Kidney (tissue), 14 donors: Measurements from ENCODE around the gene TXLNG. TPM values are rescaled to one million over a fixed set of nuclear protein-coding genes. Genes with fewer than 3 reads are reported as not detected.

ENCODE experiments used
- DNase-seq, 5 donors: peaks; one replicate each; pipeline ENCODE4 v3.0.0-alpha.2; 2013 to 2020
- FAIRE-seq: peaks from 2 replicates; lab custom pipeline; 2012; peaks lifted over from hg19 to GRCh38; lab: Jason Lieb, UNC
- H3K27ac ChIP-seq, 2 donors: one replicate each; pipeline ENCODE4 v1.7.0; 2013; ENCODE audit warnings: low read depth in 2 of 2, low read length in 2 of 2, inconsistent platforms in 1 of 2
- H3K27me3 ChIP-seq: one replicate; pipeline ENCODE4 v1.7.1; 2013; ENCODE audit warnings: low read length, inconsistent platforms; ENCODE audit not compliant: control insufficient read depth, insufficient read depth
- H3K36me3 ChIP-seq, 3 donors: one replicate each; pipeline versions ENCODE4 v1.7.0 to v1.7.1; 2013; ENCODE audit warnings: low read length in 3 of 3, control low read depth in 1 of 3, inconsistent platforms in 1 of 3; ENCODE audit not compliant: insufficient read depth in 3 of 3, control insufficient read depth in 2 of 3
- H3K4me1 ChIP-seq, 3 donors: one replicate each; pipeline versions ENCODE4 v1.7.0 to v1.7.1; 2013; ENCODE audit warnings: low read length in 3 of 3, inconsistent platforms in 1 of 3, low read depth in 1 of 3; ENCODE audit not compliant: control insufficient read depth in 2 of 3, insufficient read depth in 2 of 3
- H3K4me3 ChIP-seq, 3 donors: one replicate each; pipeline versions ENCODE4 v1.7.0 to v1.8.1; 2013; ENCODE audit warnings: low read length in 3 of 3, control low read depth in 1 of 3, inconsistent platforms in 1 of 3
- H3K9ac ChIP-seq, 3 donors: one replicate each; pipeline versions ENCODE4 v1.7.0 to v1.7.1; 2013; ENCODE audit warnings: low read length in 3 of 3, control low read depth in 1 of 3, inconsistent platforms in 1 of 3
- H3K9me3 ChIP-seq, 3 donors: one replicate each; pipeline versions ENCODE4 v1.7.0 to v1.7.1; 2013; ENCODE audit warnings: low read length in 3 of 3, control low read depth in 1 of 3, inconsistent platforms in 1 of 3; ENCODE audit not compliant: control insufficient read depth in 2 of 3, insufficient read depth in 1 of 3
- CTCF ChIP-seq: IDR thresholded peaks from 3 replicates; pipeline ENCODE4 v1.5.1; 2012; ENCODE audit warnings: mild to moderate bottlenecking, moderate library complexity, borderline replicate concordance; ENCODE audit not compliant: insufficient read depth; ENCODE audit errors: extremely low read depth
- intact Hi-C: fragments of 100-400 bp; cut with DNase I; formaldehyde crosslinking; loops from one replicate; pipeline ENCODE4 v1.11.1; 2022
- polyA plus RNA-seq: library from polyadenylated mRNA; stranded (reverse); fragments of 350-450 nt; fragmentation: Illumina TruSeq; extraction: RNeasy Lipid Tissue Mini Kit (QIAGEN cat#74804); gene quantifications from one replicate; pipeline ENCODE4 v1.2.3, GENCODE V29; 2014; ENCODE audit warnings: low read depth, low replicate concordance; ENCODE audit not compliant: insufficient read depth
- total RNA-seq: library from RNA; stranded (reverse); fragmentation: NEBNext Ultra II Directional; extraction: Animal tissue kit (Norgen Biotek cat#: 25700); gene quantifications from one replicate; pipeline ENCODE4 v1.2.1, GENCODE V29; 2021
- donor health status: control.
- donor health status: control.
- donor health status: control.
- donor health status: control.
- donor health status: control.
- donor health status: DM: yes; HTN: yes; CAD: no.
- donor health status: Normal renal cell carcinoma (clear cell type).

TXLNG gene
- total and polyA plus RNA-seq, 2 donors from 2014 or later, result 5.9 to 12.3 TPM

- no peak for DNase-seq
- H3K27ac ChIP-seq, result peak overlapping the region in 1 of 2 donors; percentile 53
- no peaks in the 10 kb centered on the region for H3K27me3 ChIP-seq
- H3K9me3 ChIP-seq, result no peaks in the 10 kb centered on the region
- H3K36me3 ChIP-seq, result no peaks in the 10 kb centered on the region
- TF ChIP-seq CTCF, result peak; percentile 7
- H3K4me3 ChIP-seq, result peak overlapping the region in 1 of 3 donors; percentile 37
- H3K9ac ChIP-seq, result no peak overlapping the region
- intact Hi-C loops, result no loop called here
- no peak for FAIRE-seq
- H3K4me1 ChIP-seq, result peaks cover 0 to 11% (median 0%) of the 10 kb centered on the region in 3 donors
These were observed 21.3 kb downstream of the TXLNG start for GRCh38 chrX:16807548-16807947.

GRCh38 chrX:16807976-16808542 is 21.8 kb downstream of the TXLNG start:
- TF ChIP-seq CTCF, result no peak
- H3K36me3 ChIP-seq, result no peaks in the 10 kb centered on the region
- DNase-seq, result no peak

GRCh38 chrX:16814597-16814996 is 28.3 kb downstream of the TXLNG start:
- H3K27me3 ChIP-seq, result no peaks in the 10 kb centered on the region
- DNase-seq (no peak), FAIRE-seq (no peak)
- no peak overlapping the region for H3K9ac ChIP-seq
- no peak overlapping the region for H3K27ac ChIP-seq
- intact Hi-C loops, result no loop called here
- no peaks in the 10 kb centered on the region for H3K36me3 ChIP-seq
- H3K4me3 ChIP-seq, result no peak overlapping the region
- H3K9me3 ChIP-seq, result no peaks in the 10 kb centered on the region
- TF ChIP-seq CTCF, result no peak
- peaks cover 0 to 3% (median 0%) of the 10 kb centered on the region in 3 donors for H3K4me1 ChIP-seq

More at GRCh38 chrX:16807976-16808542, 21.8 kb downstream of the TXLNG start:
- Histone ChIP-seq H3K4me1 (peaks cover 0 to 11% (median 0%) of the 10 kb centered on the region in 3 donors), H3K27me3 (no peaks in the 10 kb centered on the region), H3K9me3 (no peaks in the 10 kb centered on the region), H3K9ac (no peak overlapping the region), H3K4me3 (peak overlapping the region; percentile 4 to 61 (median 37)), H3K27ac (peak overlapping the region; percentile 7 to 53)
- intact Hi-C loops, result no loop called here
- FAIRE-seq, result no peak
